HG03175 (cell line): ENCODE data around the gene OSBPL8.
"Not testable (repeated sequence)": the region's sequence is repeated elsewhere in the genome, so short reads cannot be mapped to it uniquely, and the experiment has no call there.

Experiments
- ATAC-seq: cut with Tn5 transposase; IDR thresholded peaks from one replicate; pipeline ENCODE4 v1.9.1; 2021; ENCODE audit warnings: mild to moderate bottlenecking, moderate library complexity; ENCODE audit not compliant: unreplicated experiment

The OSBPL8 gene

DNA sequence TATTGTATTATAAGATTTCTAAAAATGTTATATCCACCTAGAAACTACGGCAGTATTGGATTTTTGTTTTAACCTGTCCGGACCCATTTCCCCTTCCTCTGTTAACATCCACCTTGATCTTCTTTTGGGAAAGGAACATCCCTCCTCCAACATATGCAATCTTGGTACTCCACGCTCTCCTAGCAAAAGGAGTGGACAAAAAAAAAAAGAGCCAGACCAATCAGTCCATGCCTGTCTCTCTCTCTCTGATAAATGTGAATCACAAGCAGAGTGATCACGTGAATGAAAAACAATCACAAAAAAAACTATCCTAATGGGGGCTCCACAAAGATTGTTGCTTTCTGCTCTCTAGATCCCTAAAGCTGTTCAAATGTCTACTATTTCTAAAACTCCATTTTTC, 27.1 kb downstream of the OSBPL8 start:
- no peak for ATAC-seq

DNA sequence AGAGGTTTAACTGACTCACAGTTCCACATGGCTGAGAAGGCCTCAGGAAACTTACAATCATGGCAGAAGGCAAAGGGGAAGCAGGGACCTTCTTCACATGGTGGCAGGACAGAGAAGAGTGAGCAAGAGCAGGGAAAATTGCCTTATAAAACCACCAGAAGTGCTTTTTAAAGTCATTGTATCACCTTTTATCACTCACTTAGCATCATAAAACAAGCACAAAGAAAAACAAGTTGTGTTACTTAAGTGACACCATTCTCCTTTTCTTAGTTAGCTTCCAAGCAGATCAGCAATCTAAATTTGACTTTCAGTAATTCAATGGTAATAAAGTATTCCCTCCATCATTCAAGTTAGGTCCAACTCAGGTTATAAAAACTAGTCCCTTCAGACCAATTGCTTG, 28.5 kb downstream of the OSBPL8 start:
- no peak for ATAC-seq

DNA sequence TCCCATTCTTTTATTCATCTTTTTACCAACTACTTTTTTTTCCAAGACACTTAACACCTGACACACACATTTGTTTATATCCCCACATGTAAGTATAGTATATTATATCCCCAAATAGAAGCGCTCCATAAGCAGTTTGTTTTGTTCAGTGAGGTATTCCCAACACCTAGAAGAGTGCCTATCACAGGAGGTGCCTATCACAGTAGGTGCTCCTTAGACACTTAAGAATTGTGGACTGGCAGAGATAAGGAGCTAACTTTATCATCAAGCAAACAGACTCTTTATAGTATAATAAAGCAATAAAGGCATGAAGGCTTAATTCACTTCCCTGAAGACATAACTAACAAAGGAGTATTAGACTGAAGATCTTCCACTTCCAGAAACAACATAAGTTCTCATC, 29.1 kb downstream of the OSBPL8 start:
- ATAC-seq, result no peak

DNA sequence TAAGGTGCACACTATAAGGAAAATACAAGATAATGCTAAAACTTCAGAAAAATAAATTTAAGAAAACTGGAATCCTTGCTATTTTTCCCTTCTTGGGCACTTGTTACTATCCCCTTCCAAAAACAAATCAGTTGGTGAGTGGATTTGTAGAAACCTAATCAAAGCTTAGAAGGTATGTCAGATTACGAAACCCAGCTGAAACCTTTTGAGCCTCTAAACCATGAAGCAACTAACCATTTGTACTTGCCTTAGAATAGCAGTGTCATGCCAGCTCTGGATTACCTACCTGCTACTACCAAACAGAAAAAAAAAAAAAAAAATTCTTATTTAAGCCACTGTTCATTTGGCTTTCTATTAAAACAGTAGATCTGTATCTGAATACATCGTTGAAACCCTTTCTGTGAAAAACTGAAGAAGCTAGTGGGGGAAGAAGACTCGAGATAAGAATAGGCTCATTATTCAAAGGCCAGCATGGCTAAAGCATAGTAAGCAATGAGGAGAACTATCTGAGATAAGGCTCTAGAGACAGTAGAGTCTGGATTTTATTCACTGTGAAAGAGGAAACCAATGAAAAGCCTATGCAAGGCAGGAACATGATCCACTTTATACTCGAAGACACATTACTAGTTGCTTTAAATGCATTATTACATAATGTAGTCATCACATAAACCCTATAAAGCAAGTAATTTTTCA, 30.2 kb downstream of the OSBPL8 start:
- ATAC-seq, result no peak

DNA sequence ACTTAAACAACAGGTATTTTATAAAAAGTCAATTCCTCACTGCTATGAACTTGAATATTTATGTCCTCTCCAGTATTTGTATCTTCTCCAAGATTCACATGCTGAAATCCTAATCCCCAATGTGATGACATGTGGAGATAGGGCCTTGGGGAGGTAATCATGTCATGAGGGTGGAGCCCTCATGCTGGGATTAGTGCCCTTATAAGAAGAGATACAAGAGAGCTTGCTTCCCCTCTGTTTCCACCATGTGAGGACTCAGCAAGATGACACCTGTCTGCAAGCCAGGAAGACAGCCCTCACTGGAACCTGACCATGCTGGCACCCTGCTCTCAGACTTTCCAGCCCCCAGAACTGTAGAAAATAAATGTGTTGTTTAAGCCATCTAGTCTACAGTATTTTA, 36.2 kb downstream of the OSBPL8 start:
- ATAC-seq, result no peak

DNA sequence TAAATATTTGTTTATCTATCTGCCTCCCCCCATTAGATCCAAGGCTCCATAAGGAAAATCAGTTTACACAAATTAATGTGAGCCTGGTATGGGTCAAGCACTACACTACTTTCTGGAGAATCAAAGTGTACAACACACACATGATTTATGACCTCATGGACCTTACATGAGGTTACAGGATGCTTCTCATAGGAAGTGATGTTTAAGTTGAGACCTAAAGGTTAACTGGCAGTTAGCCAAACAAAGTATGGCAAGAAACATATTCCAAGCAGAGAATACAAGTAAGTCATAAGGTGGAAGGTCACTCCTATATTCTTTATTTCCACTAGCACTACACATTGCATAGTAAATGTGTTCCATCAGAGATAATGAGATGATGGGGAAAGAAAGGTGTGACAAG, 39.2 kb downstream of the OSBPL8 start:
- no peak for ATAC-seq

DNA sequence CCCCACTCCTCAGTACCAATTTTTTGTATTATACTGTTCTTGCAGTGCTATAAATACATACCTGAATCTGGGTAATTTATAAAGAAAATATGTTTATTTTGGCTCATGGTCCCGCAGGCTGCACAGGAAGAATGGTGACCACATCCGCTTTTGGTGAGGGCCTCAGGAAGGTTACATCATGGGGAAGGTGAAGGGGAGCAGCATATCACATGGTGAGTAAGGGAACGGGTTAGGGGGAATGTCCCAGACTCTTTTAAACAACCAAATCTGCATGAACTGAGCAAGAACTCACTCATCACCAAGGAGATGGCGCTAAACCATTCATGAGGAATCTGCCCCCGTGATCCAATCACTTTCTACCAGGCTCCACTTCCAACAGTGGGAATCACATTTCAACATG, 40.0 kb downstream of the OSBPL8 start:
- no peak for ATAC-seq

DNA sequence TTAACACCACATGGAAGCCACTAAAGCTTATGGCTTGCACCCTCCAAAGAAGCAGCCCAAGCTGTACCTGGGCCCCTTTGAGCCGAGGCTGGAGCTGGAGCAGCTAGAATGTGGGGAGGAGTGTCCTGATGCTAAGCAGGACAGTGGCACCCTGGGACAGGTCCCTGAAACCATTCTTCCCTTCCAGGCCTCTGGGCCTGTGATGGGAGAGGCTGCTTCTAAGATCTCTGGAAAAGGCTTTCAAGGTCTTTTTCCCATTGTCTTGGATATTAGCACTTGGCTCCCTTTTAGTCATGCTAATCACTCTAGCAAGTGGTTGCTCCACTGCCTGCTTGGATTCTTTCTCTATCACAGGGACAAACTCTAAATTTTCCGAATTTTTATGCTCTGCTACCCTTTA, 40.9 kb downstream of the OSBPL8 start:
- no peak for ATAC-seq

DNA sequence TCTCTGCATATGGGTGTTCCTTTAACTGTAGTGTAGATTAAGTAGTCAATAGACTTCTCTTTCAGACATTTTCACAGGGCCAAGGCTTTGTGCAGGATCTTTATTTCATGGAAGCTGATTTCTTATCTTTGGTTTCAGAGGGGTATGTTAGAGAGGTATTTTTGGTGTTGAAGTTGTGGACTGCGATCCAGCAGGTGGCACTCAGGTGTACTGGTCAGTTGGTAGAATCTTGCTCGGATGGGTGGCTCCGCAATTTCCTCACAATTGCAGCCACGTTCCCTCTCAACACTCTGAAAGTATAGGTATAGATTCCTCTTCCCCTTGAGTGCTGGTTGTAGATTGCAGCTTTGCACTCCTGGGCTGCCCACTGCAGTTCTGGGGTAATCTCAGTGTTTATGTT, 44.3 kb downstream of the OSBPL8 start:
- ATAC-seq, result no peak

DNA sequence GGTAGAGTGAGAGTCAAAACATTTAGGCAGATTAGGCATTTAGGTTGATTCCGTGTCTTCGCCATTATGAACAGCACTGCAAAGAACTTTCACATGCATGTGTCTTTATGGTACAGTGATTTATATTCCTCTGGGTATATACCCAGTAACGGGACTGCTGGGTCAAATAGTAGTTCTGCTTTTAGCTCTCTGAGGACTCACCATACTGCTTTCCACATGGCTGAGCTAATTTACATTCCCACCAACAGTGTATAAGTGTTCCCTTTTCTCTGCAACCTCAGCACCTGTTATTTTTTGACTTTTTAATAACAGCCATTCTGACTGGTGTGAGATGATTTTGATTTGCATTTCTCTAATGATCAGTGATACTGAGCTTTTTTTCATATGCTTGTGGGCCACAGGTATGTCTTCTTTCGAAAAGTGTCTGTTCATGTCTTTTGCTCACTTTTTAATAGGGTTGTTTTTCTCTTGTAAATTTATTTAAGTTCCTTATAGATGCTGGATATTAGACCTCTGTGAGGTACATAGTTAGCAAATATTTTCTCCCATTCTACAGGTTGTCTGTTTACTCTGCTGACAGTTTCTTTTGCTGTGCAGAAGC, 48.4 kb downstream of the OSBPL8 start:
- ATAC-seq, result peak; percentile 87

DNA sequence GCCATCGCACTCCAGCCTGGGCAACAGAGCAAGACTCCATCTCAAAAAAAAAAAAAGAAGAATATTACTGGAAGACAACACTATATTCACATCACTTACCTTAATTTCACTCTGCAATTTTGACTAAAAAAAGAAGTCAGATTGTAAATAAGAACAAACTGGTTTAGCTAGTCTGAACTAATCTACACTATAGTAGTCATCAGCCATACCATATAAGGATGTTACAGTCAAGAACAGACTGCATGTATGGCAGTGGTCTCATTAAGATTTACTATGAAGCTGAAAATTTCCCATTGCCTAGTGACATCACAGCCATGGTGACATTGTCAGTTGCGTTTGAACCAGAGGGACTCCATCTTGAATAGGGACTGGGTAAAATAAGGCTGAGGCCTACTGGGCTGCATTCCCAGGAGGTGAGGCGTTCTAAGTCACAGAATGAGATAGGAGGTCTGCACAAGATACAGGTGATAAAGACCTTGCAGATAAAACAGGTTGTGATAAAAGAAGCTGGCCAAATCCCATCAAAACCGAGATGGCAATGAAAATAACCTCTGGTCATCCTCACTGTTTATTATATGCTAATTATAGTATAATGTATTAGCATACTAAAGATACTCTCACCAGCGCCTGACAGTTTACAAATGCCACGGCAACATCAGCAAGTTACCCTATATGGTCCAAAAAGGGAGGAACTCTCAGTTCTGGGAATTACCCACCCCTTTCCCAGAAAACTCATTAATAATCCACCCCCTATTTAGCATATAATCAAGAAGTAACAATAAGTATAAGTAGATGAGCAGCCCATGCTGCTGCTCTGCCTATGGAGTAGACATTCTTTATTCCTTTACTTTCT, 51.2 kb downstream of the OSBPL8 start:
- no peak for ATAC-seq

DNA sequence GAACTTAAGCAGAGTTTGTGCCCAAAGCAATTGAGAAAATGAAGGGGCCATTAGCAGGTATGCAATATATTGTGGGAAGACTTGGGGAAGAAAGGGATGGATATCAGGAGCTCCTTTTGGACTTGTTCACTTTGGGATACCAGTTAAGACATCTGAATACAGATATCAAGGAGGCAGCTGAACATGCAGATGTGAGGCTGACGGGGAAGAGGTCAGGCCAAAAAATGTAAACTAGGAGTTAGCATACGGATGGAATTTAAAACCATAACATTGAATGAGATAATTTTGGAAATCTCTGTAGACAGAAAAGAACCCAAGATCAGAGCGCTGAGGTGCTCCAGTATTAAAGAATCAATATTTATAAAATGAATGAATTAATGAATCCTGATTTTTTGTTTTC, 53.4 kb downstream of the OSBPL8 start:
- ATAC-seq, result no peak

DNA sequence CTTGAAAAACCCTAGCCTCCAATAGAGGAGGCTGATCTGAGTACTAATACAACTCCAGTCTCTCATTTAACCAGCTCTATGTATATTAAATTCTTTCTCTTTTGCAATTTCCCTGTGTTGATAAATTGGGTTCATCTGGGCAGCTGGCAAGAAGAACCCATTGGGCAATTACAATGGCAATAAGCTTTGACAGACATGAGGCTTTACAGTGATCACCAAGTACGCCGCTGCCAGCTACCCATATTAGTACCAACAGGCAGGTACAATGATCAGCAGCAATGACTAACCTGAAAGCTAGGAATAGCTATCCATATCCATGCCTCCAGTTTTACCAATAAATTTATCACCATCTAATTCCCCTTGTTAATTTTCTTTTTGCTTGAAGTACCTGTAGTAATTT, 54.5 kb downstream of the OSBPL8 start:
- no peak for ATAC-seq

DNA sequence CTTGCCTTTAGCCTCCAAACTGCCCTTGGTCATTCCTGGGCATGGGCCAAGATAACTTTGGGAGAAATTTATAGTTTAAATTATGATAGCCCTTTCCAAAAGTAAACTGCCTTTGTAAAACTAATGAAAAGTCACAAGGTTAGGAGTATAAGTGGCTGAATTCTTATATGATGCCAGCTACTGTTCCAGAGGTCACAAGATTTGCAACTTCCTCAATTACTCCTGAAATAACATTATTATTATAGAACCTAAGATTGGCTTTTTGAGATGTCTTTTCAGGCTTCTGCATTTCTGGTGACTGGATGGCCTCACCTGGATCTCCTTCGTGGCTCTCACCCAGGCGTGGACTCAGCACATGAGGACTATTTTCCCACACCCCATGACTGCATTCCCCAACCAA, 55.0 kb downstream of the OSBPL8 start:
- no peak for ATAC-seq

DNA sequence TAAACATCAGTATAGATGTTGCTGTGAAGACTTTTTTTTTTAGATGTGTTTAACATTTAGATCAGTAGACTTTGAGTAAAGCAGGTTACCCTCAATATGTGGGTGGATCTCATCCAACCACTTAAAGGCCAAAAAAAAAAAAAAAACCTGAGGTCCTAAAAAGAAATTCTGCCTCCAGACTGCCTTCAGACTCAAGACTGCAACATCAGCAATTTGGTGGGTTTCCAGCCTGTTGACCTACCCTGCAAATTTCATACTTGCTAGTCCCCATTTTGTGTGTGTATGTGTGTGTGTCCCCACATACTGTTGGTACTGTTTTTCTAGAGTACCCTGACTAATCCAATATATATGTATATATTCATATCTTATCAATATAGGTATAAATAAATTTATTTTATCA, 55.6 kb downstream of the OSBPL8 start:
- ATAC-seq, result no peak

DNA sequence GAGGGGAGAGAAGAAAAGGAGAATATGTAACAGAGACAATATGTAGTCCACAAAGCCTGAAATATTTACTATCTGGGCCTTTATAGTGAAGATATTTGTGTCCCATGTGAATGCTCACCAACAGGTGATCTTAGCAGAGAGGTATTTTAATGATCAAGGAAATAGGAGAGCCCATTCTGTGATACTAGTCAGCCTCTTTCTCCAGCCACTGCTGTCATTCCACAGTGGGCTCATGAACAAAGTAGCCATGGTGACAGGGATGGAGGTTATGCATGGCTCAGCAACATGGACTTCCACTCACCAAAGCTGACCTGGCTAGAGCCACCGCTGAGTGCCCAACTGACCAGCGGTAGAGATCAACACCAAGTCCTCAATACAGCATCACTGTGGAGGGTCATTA, 58.2 kb downstream of the OSBPL8 start:
- ATAC-seq, result no peak

DNA sequence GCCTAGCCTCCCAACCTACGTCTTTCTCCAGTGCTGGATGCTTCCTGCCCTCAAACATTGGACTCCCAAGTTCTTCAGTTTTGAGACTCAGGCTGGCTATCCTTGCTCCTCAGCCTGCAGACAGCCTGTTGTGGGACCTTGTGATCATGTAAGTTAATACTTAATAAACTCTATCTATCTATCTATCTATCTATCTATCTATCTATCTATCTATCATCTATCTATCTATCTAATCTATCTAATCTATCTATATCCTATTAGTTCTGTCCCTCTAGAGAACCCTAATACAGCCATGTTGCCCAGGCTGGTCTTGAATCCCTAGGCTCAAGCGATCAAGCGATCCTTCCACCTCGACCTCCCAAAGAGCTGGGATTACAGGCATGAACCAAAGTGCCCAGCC, 60.4 kb downstream of the OSBPL8 start:
- ATAC-seq, result not testable (repeated sequence)

DNA sequence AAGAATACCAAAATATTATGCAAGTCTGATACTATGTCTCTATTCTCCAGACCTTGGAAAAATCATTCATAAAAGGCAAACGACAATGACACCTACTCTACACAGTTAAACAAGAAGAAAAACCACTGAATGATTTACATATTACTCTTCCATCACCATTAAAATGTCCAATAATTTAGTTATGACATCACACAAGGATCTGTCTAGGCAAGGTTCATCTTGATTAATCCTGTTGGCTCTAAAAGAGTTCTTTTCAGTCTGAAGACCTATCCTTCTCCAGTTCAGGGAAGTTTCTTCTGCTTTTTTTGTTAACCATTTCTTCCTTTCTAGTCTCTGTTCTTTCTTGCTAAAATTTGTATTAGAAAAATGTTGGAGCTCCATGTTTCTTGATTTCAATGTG, 64.0 kb downstream of the OSBPL8 start:
- ATAC-seq, result no peak

DNA sequence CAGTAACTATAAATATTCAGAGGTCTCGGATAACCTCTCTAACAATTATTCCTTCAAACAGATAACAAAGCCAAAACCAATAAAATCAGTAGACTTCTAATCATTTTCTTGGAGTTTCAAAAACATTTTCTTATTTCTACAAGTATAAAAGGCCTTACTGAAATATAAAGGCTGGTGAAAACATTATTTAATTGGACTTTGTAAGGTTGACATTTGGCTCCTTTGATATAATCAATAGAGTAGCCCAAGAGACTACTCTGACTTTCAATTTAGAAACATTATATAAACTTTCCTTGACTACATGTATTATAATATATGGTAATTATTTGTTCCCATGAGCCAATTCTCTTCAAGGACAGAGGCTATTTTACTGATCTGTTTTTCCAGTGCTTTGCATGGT, 68.3 kb downstream of the OSBPL8 start:
- ATAC-seq, result no peak

DNA sequence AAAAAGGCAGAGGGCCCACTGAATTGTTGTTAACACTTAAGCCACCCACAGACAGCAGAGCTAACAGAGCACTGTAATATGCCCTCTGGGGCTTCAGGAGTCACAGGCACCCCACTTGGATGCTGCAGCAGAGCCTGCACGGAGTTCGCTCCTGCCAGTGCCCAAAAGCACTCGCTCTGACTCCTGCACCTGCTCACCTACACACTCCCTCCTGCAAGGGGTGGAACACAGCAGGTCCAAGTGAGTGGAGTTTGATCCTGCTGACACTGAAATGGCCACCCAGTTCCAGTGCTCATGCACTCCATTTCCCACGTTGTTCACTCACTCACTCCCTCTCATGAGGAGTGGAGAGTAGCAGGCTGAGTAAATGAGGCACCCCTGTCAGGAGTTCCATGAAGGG, 68.8 kb downstream of the OSBPL8 start:
- no peak for ATAC-seq

DNA sequence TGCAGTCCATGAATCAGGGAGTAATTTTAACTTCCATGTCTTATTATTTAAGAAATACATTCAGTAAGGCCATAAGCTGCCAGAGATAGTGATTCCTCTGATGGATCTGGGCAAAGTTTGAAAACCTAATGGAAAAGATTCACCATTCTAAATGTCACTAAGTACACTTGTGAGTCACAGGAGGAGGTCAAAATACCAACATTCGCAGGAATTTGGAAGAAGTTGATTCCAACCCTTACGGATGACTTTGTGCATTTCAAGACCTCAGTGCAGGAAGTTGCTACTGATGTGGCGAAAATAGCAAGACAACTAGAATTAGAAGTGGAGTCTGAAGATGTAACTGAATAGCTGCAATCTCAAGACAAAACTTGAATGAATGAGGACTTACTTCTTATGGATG, 69.8 kb downstream of the OSBPL8 start:
- no peak for ATAC-seq

DNA sequence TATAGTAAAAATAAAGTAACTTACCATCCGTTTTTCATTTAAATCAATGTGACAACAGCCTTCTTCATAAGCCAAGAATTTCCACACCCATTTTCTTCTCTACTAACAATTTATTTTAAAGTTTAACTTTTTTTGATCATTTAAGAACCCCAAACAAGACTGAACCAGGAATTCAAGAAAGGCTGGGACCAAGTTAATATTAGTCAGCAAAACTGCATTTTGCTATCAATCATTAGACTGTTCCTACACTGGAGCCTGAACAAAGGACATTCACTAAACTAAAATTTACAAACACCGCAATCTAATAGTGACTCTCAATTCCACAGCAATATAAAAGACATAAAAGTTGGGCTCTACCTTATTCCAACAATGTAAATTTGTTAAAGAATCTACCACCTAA, 73.6 kb downstream of the OSBPL8 start:
- ATAC-seq, result no peak
